ENCODE measurements around the gene TRNT1.

Gene TRNT1

DNA sequence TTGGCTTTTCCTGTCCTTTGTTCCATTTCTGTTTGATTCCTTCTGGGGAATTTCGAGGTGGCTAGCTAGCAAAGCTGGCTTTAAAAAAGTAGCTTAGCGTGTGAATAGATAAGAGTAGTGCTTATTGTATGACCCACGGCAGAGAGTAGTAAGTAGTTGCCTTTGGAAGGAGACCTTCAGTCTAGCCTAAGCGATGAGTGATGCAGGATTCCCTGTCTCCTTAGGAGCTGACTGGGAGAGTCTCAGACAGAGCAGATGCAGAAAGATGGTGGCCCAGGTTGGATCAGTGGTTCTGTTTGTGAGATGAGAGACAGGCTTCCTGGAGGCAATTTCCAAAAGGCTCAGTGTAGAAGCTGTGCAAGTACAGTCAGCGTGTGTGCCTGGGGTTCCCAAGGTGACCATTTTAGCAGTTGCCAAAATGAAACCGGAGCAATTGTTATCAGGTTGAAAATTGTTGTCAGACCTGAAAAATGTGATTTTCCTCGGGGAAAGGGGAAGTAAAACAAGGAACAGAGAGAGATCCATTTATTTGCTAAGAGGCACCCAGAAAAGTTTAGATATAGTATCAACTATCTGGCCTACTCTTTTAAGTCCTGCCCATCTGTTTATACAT is 15.9 kb upstream of the TRNT1 start:
- TF ChIP-seq YY1 (IDR thresholded peaks at IDR 0.05; ENCODE audit: low read depth) (no peak), FOXM1 (IDR thresholded peaks at IDR 0.05; ENCODE audit: borderline replicate concordance, low read depth) (no peak), CREB1 (IDR thresholded peaks at IDR 0.05; ENCODE audit: low read depth) (no peak), TAF1 (IDR thresholded peaks at IDR 0.05; ENCODE audit: low read depth) (no peak)
- TF ChIP-seq, protein P1, sequence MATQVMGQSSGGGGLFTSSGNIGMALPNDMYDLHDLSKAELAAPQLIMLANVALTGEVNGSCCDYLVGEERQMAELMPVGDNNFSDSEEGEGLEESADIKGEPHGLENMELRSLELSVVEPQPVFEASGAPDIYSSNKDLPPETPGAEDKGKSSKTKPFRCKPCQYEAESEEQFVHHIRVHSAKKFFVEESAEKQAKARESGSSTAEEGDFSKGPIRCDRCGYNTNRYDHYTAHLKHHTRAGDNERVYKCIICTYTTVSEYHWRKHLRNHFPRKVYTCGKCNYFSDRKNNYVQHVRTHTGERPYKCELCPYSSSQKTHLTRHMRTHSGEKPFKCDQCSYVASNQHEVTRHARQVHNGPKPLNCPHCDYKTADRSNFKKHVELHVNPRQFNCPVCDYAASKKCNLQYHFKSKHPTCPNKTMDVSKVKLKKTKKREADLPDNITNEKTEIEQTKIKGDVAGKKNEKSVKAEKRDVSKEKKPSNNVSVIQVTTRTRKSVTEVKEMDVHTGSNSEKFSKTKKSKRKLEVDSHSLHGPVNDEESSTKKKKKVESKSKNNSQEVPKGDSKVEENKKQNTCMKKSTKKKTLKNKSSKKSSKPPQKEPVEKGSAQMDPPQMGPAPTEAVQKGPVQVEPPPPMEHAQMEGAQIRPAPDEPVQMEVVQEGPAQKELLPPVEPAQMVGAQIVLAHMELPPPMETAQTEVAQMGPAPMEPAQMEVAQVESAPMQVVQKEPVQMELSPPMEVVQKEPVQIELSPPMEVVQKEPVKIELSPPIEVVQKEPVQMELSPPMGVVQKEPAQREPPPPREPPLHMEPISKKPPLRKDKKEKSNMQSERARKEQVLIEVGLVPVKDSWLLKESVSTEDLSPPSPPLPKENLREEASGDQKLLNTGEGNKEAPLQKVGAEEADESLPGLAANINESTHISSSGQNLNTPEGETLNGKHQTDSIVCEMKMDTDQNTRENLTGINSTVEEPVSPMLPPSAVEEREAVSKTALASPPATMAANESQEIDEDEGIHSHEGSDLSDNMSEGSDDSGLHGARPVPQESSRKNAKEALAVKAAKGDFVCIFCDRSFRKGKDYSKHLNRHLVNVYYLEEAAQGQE (IDR thresholded peaks at IDR 0.05; ENCODE audit: low read depth), result no peak
- TF ChIP-seq, protein P2, sequence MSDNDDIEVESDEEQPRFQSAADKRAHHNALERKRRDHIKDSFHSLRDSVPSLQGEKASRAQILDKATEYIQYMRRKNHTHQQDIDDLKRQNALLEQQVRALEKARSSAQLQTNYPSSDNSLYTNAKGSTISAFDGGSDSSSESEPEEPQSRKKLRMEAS (IDR thresholded peaks at IDR 0.05), result no peak
- TF ChIP-seq, protein P3, sequence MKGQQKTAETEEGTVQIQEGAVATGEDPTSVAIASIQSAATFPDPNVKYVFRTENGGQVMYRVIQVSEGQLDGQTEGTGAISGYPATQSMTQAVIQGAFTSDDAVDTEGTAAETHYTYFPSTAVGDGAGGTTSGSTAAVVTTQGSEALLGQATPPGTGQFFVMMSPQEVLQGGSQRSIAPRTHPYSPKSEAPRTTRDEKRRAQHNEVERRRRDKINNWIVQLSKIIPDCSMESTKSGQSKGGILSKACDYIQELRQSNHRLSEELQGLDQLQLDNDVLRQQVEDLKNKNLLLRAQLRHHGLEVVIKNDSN (IDR thresholded peaks at IDR 0.05), result no peak

DNA sequence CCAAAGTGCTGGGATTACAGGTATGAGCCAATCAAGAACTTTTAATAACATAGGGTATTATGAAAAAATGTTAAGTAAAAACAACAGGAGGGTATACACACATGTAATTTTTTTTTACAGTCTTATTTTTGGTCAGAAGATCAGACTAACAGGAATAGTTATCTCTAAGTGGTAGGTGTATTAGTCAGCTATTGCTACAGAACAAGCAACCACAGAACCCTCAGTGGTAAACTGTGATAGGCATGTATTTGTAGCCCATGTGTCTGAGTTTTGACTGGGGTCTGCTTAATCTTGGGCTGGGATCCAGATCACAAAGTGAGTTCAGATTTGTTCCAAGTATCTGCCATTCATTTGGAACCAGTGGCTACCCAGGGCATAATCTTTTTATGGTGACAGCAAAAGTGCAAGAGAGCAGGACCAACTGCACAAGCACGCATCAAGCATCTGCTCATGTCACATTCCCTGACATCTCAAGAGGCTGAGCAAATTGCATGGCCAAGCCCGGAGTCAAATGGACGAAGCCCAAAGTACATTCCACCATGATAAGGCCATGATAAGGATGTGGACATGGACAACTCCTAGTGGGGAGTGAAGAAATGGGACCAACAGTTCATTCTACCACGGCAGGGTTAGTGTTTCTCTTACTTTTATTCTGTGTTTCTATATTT is 13.6 kb upstream of the TRNT1 start:
- TF ChIP-seq, protein P3 (IDR thresholded peaks at IDR 0.05), result no peak
- TF ChIP-seq CREB1 (IDR thresholded peaks at IDR 0.05; ENCODE audit: low read depth), result no peak
- no peak for TF ChIP-seq RAD21 (IDR thresholded peaks at IDR 0.05; ENCODE audit: low read depth)
- TF ChIP-seq, protein P2 (IDR thresholded peaks at IDR 0.05), result no peak
- TF ChIP-seq TAF1 (IDR thresholded peaks at IDR 0.05; ENCODE audit: low read depth), result no peak
- no peak for TF ChIP-seq NFIC (IDR thresholded peaks at IDR 0.05)
- TF ChIP-seq, protein P1 (IDR thresholded peaks at IDR 0.05; ENCODE audit: low read depth), result no peak
- TF ChIP-seq ZBTB7A (IDR thresholded peaks at IDR 0.05; ENCODE audit: low read depth), result no peak
- no peak for TF ChIP-seq TEAD4 (IDR thresholded peaks at IDR 0.05)
- TF ChIP-seq CEBPB (IDR thresholded peaks at IDR 0.05), result no peak
- TF ChIP-seq EGR1 (IDR thresholded peaks at IDR 0.05), result no peak
- TF ChIP-seq EP300 (IDR thresholded peaks at IDR 0.05; ENCODE audit: borderline replicate concordance), result no peak
- TF ChIP-seq YY1 (IDR thresholded peaks at IDR 0.05; ENCODE audit: low read depth), result no peak
- no peak for TF ChIP-seq TCF12 (IDR thresholded peaks at IDR 0.05; ENCODE audit: low read depth)
- no peak for TF ChIP-seq FOXM1 (IDR thresholded peaks at IDR 0.05; ENCODE audit: borderline replicate concordance, low read depth)

DNA sequence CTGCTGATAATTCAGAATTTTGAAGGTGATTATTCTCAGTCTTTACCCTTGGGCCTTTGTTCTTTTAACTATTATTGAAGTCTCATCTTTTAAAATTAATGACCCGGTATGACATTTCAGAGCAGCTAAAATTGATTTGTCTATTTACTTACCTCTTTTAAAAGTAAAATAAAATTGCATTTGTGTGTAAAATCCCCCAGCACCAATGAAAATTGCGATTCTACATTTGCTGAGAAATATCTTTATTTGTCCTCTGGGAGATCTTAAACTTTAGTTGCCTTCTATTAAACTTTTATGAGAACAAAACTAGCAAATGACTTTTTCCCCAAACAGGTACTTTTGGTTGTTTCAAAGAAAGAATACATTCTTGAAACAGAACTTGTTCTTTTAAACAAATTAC is 9.1 kb upstream of the TRNT1 start:
- TF ChIP-seq FOXM1 (IDR thresholded peaks at IDR 0.05; ENCODE audit: borderline replicate concordance, low read depth) (no peak), NFIC (IDR thresholded peaks at IDR 0.05) (no peak), TEAD4 (IDR thresholded peaks at IDR 0.05) (no peak)

DNA sequence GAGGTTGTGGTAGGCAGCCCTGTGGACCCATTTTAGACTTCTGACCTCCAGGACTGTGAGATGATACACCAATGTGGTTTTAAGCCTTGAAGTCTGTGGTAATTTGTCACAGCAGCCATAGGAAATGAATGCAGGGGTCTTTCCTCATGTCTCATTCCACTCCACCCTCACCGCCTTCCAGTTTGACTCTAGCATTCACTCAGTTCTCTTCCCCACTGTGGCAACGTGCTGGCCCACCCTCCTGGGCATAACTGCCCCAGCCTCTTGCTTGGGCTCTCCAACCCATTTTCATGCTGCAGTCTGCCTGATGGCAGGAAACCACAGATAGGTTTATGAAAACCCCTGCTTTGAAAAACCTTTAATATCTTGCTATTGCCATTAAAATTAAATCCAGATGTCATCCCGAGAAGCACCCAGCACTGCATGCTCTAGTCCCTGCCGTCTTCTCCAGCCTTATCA is 7.3 kb upstream of the TRNT1 start:
- TF ChIP-seq YY1 (IDR thresholded peaks at IDR 0.05; ENCODE audit: low read depth) (no peak), FOXM1 (IDR thresholded peaks at IDR 0.05; ENCODE audit: borderline replicate concordance, low read depth) (no peak), EGR1 (IDR thresholded peaks at IDR 0.05) (no peak), ZBTB7A (IDR thresholded peaks at IDR 0.05; ENCODE audit: low read depth) (no peak), EP300 (IDR thresholded peaks at IDR 0.05; ENCODE audit: borderline replicate concordance) (no peak), CREB1 (IDR thresholded peaks at IDR 0.05; ENCODE audit: low read depth) (no peak), NFIC (IDR thresholded peaks at IDR 0.05) (no peak), RAD21 (IDR thresholded peaks at IDR 0.05; ENCODE audit: low read depth) (no peak), CEBPB (IDR thresholded peaks at IDR 0.05) (no peak), TEAD4 (IDR thresholded peaks at IDR 0.05) (no peak), TAF1 (IDR thresholded peaks at IDR 0.05; ENCODE audit: low read depth) (no peak), TCF12 (IDR thresholded peaks at IDR 0.05; ENCODE audit: low read depth) (no peak)
- TF ChIP-seq, protein P3 (IDR thresholded peaks at IDR 0.05), result no peak
- TF ChIP-seq, protein P2 (IDR thresholded peaks at IDR 0.05), result no peak
- TF ChIP-seq, protein P1 (IDR thresholded peaks at IDR 0.05; ENCODE audit: low read depth), result no peak

All from Ishikawa (cell line).